Fibroblast of gingiva (primary cell): ENCODE results near the gene TUBB2A.
A peak's percentile ranks its signal among the peaks of the same experiment; 100 is the strongest.
"Not testable (repeated sequence)": the region's sequence is repeated elsewhere in the genome, so short reads cannot be mapped to it uniquely, and the experiment has no call there.

Source experiments
- DNase-seq: peaks from one replicate; pipeline ENCODE4 v3.0.0-alpha.2; 2011; ENCODE audit warnings: low read depth

TUBB2A gene

GRCh38 chr6:3157131-3157933 lies at the start of gene TUBB2A:
Gene TUBB2A, minus strand, starts transcription at chr6:3157544. Its CDS starts 81 bp downstream, at chr6:3157463.
- peak; percentile 88 for DNase-seq

- no peak for DNase-seq
These were observed 49.1 kb upstream of the TUBB2A start for GRCh38 chr6:3206339-3207015.

- peak; percentile 100 for DNase-seq
These were observed 48.6 kb upstream of the TUBB2A start for GRCh38 chr6:3205913-3206312.

GRCh38 chr6:3204921-3205320 lies 47.6 kb upstream of the TUBB2A start:
- DNase-seq, result no peak

GRCh38 chr6:3202999-3203696 lies 45.8 kb upstream of the TUBB2A start:
- DNase-seq, result peak; percentile 58

- no peak for DNase-seq
These were observed 44.0 kb upstream of the TUBB2A start for GRCh38 chr6:3201388-3201787.

GRCh38 chr6:3200682-3201081 lies 43.3 kb upstream of the TUBB2A start:
- DNase-seq, result no peak

- no peak for DNase-seq
These were observed 42.0 kb upstream of the TUBB2A start for GRCh38 chr6:3199382-3199781.

GRCh38 chr6:3197734-3198133 lies 40.4 kb upstream of the TUBB2A start:
- not testable (repeated sequence) for DNase-seq

- no peak for DNase-seq
These were observed 39.4 kb upstream of the TUBB2A start for GRCh38 chr6:3196770-3197169.

GRCh38 chr6:3195695-3196497 lies 38.6 kb upstream of the TUBB2A start:
- no peak for DNase-seq

GRCh38 chr6:3195420-3195694 lies 38.0 kb upstream of the TUBB2A start:
- DNase-seq, result no peak

- DNase-seq, result no peak
These were observed 37.4 kb upstream of the TUBB2A start for GRCh38 chr6:3194535-3195419.

GRCh38 chr6:3193102-3193849 lies 35.9 kb upstream of the TUBB2A start:
- no peak for DNase-seq

GRCh38 chr6:3190779-3191178 lies 33.4 kb upstream of the TUBB2A start:
- DNase-seq, result no peak

- no peak for DNase-seq
These were observed 32.7 kb upstream of the TUBB2A start for GRCh38 chr6:3190056-3190455.

GRCh38 chr6:3189192-3189591 lies 31.8 kb upstream of the TUBB2A start:
- DNase-seq, result not testable (repeated sequence)

- DNase-seq, result no peak
These were observed 30.9 kb upstream of the TUBB2A start for GRCh38 chr6:3188262-3188661.

GRCh38 chr6:3186974-3187382 lies 29.6 kb upstream of the TUBB2A start:
- DNase-seq, result no peak

- no peak for DNase-seq
These were observed 25.7 kb upstream of the TUBB2A start for GRCh38 chr6:3183066-3183465.

- no peak for DNase-seq
These were observed 23.8 kb upstream of the TUBB2A start for GRCh38 chr6:3181105-3181504.
